Measurements from ENCODE around the gene GTPBP3. TPM values are rescaled to one million over a fixed set of nuclear protein-coding genes. Genes with fewer than 3 reads are reported as not detected.

The GTPBP3 gene
- total and polyA plus RNA-seq, 9 of the 15 experiments (the other 6 are each of a cell fraction or from before 2014, with no cell fraction given), result 4.9 to 124 (median 22.6) TPM

DNA sequence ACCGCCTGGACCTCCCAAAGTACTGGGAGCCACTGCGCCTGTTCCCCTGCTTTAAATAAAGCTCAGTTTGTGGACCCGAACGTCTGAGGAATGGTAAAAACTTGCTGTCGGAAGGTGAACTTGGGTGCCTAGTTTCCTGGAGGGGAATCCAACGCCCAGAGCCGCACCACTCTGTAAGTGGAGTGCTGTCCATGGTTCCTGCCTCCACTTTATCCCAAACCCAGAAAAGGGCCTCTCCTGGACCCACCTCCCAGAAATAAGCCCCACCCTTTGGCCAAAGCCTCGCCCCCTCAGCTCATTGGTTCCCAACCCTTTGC is 5.0 kb upstream of the GTPBP3 start (continued):
- peak; percentile 42; the same call in 1 of the 2 replicates for TF ChIP-seq EHMT2 (IDR thresholded peaks at IDR 0.05)
- no peak for TF ChIP-seq NR1H2 (CRISPR knock-in tag; IDR thresholded peaks at IDR 0.05)
- TF ChIP-seq, protein P1, sequence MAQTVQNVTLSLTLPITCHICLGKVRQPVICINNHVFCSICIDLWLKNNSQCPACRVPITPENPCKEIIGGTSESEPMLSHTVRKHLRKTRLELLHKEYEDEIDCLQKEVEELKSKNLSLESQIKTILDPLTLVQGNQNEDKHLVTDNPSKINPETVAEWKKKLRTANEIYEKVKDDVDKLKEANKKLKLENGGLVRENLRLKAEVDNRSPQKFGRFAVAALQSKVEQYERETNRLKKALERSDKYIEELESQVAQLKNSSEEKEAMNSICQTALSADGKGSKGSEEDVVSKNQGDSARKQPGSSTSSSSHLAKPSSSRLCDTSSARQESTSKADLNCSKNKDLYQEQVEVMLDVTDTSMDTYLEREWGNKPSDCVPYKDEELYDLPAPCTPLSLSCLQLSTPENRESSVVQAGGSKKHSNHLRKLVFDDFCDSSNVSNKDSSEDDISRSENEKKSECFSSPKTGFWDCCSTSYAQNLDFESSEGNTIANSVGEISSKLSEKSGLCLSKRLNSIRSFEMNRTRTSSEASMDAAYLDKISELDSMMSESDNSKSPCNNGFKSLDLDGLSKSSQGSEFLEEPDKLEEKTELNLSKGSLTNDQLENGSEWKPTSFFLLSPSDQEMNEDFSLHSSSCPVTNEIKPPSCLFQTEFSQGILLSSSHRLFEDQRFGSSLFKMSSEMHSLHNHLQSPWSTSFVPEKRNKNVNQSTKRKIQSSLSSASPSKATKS (CRISPR knock-in tag; IDR thresholded peaks at IDR 0.05), result no peak
- no peak for TF ChIP-seq E2F3 (CRISPR knock-in tag; IDR thresholded peaks at IDR 0.05)

DNA sequence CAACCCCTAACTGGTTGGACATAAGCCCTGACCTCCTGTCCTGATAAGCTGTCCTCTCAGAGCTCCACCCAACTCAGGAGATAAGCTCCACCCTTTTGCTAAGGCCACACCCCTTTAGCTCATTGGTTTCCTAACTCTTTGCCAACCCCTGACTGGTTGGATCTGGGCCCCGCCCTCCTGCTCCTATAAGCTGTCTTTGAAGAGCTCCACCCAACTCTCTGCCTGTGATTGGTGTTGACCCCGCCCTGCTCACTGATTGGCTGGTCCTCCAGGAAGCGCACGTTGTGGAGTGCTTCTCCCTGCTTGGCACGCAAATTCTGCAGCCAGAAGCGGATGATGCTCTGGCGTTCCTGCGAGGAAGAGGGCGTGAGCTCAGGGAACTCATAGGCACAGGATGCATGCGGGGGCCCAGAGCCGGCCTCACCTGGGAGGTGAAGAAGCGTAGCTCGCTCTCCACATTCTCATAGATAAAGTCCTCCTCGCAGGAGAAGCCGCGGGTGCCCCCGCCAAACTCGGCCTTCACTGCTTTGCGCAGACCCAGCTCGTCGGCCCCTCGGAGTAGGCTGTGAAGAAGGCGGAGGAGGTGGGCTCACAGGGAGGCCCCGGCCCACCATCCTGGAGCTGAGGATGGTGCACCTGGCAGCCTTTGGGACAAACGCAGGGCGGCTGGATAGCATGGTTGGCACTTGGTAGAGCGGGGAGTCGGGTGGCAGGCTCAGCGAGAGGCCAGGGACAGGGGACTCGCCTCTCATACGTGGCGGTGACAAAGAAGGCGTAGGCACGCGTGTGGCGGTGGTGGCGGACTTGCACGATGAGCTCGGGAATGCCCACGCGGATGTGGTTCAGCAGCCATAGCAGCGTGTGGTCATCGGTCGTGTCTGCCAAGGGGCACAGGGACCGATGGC is 4.4 kb upstream of the GTPBP3 start:
- ATAC-seq (peak; percentile 78), DNase-seq (ENCODE audit: extremely low read depth in 1 of 4, low spot score in 3 of 4) (peak; percentile 85 to 97 (median 94)), FAIRE-seq (peak; percentile 99)
- peaks cover 7% of the 10 kb centered on the region; the same call in 1 of the 3 replicates for H3K36me3 ChIP-seq (ENCODE audit: control insufficient read depth, insufficient read depth, low read length)
- in situ Hi-C loops (cut with MboI), result no loop called here
- H3K79me2 ChIP-seq (ENCODE audit: control insufficient read depth, insufficient read depth, low read length), result peaks cover 13% of the 10 kb centered on the region; the same call in 2 of the 3 replicates
- no peaks in the 10 kb centered on the region for H3K9me1 ChIP-seq (ENCODE audit: control insufficient read depth, insufficient read depth, low read length)
- H3K4me1 ChIP-seq (replicated peaks in 1 of 2; ENCODE audit: control insufficient read depth in 2 of 2, insufficient read depth in 2 of 2, low read length in 2 of 2), result peaks cover 22 to 71% of the 10 kb centered on the region in 2 experiments; a peak in 4 of 5 replicates
- intact Hi-C loops (cut with micrococcal nuclease), result no loop called here
- 0 out of 2 replicates have a peak overlapping the region, but pooled peaks have one; percentile 30 for H3K4me2 ChIP-seq (ENCODE audit: insufficient read depth, low read length)
- no peaks in the 10 kb centered on the region for H4K20me1 ChIP-seq (replicated peaks; ENCODE audit: control insufficient read depth, insufficient read depth, low read length)
- ChIA-PET POLR2A (interaction anchor here (0.5 to 7.9 kb wide), 18 partner anchors 9 to 1055 kb away, joined by 3 to 78 read pairs (median 3); partner anchors contain the start of gene DDA1), CTCF (ENCODE audit: low intra/inter-chr PET ratio) (no interaction called here)
- 81% methylated on average over 45 of the region's 45 CpGs for WGBS (ENCODE audit: insufficient coverage, low coverage, missing lambda C conversion rate)
- H3K4me3 ChIP-seq, result no peak overlapping the region
- H3K9ac ChIP-seq (ENCODE audit: insufficient read depth in 1 of 2, low read depth in 2 of 2, low read length in 2 of 2), result peak overlapping the region in 1 of 2 experiments; percentile 71; a peak in 2 of 4 replicates
- no peaks in the 10 kb centered on the region; the same call in 1 of the 2 replicates for H3K9me3 ChIP-seq (replicated peaks; ENCODE audit: control insufficient read depth, insufficient read depth, low read depth, low read length)
- no peak overlapping the region for H2AFZ ChIP-seq (ENCODE audit: low read depth, low read length)
- H3K27me3 ChIP-seq (ENCODE audit: control insufficient read depth in 2 of 2, insufficient read depth in 2 of 2, low read length in 2 of 2), result no peaks in the 10 kb centered on the region
- BruUV-seq (replicated peaks), result TSS peak; percentile 17
- no peak overlapping the region for H3K27ac ChIP-seq (ENCODE audit: extremely low read depth, low read depth, low read length)
- no peak for TF ChIP-seq ATF1 (CRISPR knock-in tag; IDR thresholded peaks at IDR 0.05)
- 0 out of 2 replicates have a peak, but pooled peaks have one; percentile 54 for TF ChIP-seq ATF1 (tag; IDR thresholded peaks at IDR 0.05)
- no peak for TF ChIP-seq SNRNP70 (optimal IDR thresholded peaks at IDR 0.05; ENCODE audit: low read depth, low read length)
- 0 out of 2 replicates have a peak, but pooled peaks have one; percentile 13 for TF ChIP-seq BHLHE40 (IDR thresholded peaks at IDR 0.05; ENCODE audit: low read length)
- TF ChIP-seq, protein P2, sequence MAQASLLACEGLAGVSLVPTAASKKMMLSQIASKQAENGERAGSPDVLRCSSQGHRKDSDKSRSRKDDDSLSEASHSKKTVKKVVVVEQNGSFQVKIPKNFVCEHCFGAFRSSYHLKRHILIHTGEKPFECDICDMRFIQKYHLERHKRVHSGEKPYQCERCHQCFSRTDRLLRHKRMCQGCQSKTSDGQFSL (CRISPR knock-in tag; IDR thresholded peaks at IDR 0.05), result peak; percentile 4
- TF ChIP-seq, protein P2 (tag; IDR thresholded peaks at IDR 0.05), result no peak
- TF ChIP-seq FOXK2 (conservative IDR thresholded peaks at IDR 0.05 in 1 of 2, IDR thresholded peaks at IDR 0.05 in 1 of 2; ENCODE audit: low read depth in 2 of 2), result 0 out of 4 replicates have a peak, but pooled peaks of 1 of the 2 experiments have one; percentile 49
- TF ChIP-seq ZNF354B (CRISPR knock-in tag; IDR thresholded peaks at IDR 0.05), result no peak
- TF ChIP-seq, protein P3, sequence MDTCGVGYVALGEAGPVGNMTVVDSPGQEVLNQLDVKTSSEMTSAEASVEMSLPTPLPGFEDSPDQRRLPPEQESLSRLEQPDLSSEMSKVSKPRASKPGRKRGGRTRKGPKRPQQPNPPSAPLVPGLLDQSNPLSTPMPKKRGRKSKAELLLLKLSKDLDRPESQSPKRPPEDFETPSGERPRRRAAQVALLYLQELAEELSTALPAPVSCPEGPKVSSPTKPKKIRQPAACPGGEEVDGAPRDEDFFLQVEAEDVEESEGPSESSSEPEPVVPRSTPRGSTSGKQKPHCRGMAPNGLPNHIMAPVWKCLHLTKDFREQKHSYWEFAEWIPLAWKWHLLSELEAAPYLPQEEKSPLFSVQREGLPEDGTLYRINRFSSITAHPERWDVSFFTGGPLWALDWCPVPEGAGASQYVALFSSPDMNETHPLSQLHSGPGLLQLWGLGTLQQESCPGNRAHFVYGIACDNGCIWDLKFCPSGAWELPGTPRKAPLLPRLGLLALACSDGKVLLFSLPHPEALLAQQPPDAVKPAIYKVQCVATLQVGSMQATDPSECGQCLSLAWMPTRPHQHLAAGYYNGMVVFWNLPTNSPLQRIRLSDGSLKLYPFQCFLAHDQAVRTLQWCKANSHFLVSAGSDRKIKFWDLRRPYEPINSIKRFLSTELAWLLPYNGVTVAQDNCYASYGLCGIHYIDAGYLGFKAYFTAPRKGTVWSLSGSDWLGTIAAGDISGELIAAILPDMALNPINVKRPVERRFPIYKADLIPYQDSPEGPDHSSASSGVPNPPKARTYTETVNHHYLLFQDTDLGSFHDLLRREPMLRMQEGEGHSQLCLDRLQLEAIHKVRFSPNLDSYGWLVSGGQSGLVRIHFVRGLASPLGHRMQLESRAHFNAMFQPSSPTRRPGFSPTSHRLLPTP (IDR thresholded peaks at IDR 0.05; ENCODE audit: borderline replicate concordance, extremely low read depth, insufficient read length), result no peak
- 0 out of 2 replicates have a peak, but pooled peaks have one; percentile 12 for TF ChIP-seq ZNF165 (CRISPR knock-in tag; IDR thresholded peaks at IDR 0.05; ENCODE audit: borderline replicate concordance)
